ENCODE measurements around the gene GAS2L2. TPM values are rescaled to one million over a fixed set of nuclear protein-coding genes. Genes with fewer than 3 reads are reported as not detected.

Gene GAS2L2
- total RNA-seq, 1 experiment from 2014 or later = not detected

DNA sequence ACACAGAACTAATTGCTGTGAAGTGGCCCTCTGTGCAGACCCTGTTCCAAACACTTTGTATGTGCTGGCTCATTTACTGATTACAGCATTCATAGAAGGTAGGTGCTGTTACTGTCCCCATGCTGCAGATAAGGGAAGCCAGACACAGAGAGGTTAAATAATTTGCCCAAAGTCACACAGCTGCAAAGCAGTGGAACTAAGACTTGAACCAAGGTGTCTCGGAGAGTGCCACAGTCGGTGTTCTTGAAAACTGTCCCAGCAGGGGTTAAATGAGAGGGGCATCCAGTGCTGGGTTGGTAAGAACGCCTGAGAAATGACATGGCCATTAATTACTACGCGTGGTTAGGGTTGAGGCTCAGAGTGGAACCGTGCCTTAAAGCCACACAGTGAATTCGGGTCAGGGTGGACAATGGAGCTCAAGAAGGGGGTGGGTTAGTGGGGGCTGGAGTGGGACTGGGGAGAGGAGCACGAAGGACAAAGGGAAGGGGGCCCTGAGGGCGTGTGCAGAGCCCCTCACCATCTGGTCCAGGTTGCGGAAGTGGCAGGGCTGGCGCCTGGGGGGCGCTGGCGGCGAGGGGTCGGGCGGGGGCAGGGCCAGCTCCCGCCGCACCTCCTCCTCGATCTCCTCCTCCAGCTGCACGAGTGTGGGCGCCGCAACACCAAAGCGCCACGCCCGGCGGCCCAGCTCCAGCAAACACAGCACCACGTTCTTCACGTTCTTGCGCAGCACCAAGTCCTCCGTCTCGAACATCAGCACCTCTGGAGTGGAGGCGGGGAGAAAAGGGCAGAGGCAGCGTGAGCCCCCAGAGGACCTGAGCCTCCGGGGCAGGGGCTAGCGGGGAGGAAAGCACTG is 3.3 kb downstream of the GAS2L2 start:
- H3K4me1 ChIP-seq (ENCODE audit: control insufficient read depth, insufficient read depth, low read length) = peaks cover 13% of the 10 kb centered on the region
- no TSS peak for BruUV-seq (replicated peaks)
- POLR2A ChIA-PET = interaction anchor here (0.6 kb wide), 1 partner anchor 54 kb away, joined by 5 read pairs; no protein-coding TSS in a partner anchor
- peak overlapping the region in 1 of 2 experiments; percentile 1; a peak in 1 of 4 replicates for H3K4me3 ChIP-seq (ENCODE audit: low read depth in 2 of 2, low read length in 2 of 2)
- in situ Hi-C loops (cut with HindIII; ENCODE audit: low pct_unique_long_range_greater_than_20kb, low sequenced_read_pairs) (no loop called here), intact Hi-C loops (cut with micrococcal nuclease; ENCODE audit: unreplicated experiment) (loop anchor here (5.0 kb wide), 2 partner anchors 137 to 192 kb away; no protein-coding TSS in a partner anchor)
- CTCF ChIA-PET = interaction anchor here (0.6 to 2.0 kb wide), 3 partner anchors 22 to 78 kb away, joined by 3 to 6 read pairs (median 3); no protein-coding TSS in a partner anchor
- TF ChIP-seq SIN3A (IDR thresholded peaks at IDR 0.05; ENCODE audit: borderline replicate concordance, insufficient read depth, low read depth, low read length) = no peak
- TF ChIP-seq, protein P1, sequence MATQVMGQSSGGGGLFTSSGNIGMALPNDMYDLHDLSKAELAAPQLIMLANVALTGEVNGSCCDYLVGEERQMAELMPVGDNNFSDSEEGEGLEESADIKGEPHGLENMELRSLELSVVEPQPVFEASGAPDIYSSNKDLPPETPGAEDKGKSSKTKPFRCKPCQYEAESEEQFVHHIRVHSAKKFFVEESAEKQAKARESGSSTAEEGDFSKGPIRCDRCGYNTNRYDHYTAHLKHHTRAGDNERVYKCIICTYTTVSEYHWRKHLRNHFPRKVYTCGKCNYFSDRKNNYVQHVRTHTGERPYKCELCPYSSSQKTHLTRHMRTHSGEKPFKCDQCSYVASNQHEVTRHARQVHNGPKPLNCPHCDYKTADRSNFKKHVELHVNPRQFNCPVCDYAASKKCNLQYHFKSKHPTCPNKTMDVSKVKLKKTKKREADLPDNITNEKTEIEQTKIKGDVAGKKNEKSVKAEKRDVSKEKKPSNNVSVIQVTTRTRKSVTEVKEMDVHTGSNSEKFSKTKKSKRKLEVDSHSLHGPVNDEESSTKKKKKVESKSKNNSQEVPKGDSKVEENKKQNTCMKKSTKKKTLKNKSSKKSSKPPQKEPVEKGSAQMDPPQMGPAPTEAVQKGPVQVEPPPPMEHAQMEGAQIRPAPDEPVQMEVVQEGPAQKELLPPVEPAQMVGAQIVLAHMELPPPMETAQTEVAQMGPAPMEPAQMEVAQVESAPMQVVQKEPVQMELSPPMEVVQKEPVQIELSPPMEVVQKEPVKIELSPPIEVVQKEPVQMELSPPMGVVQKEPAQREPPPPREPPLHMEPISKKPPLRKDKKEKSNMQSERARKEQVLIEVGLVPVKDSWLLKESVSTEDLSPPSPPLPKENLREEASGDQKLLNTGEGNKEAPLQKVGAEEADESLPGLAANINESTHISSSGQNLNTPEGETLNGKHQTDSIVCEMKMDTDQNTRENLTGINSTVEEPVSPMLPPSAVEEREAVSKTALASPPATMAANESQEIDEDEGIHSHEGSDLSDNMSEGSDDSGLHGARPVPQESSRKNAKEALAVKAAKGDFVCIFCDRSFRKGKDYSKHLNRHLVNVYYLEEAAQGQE (IDR thresholded peaks at IDR 0.05; ENCODE audit: insufficient read depth in 1 of 2, low read depth in 2 of 2, low read length in 1 of 2) = no peak
- TF ChIP-seq POLR2AphosphoS5 (IDR thresholded peaks at IDR 0.05; ENCODE audit: low read depth, low read length) = no peak
- no peak for TF ChIP-seq CTCF (IDR thresholded peaks at IDR 0.05)
- no peak for TF ChIP-seq TCF7L2 (IDR thresholded peaks at IDR 0.05; ENCODE audit: low read depth, low read length)
- H3K27me3 ChIP-seq (ENCODE audit: control insufficient read depth, insufficient read depth, low read length) = peaks cover 4% of the 10 kb centered on the region
- no peak for DNase-seq (ENCODE audit: low read depth, low spot score)
- ATAC-seq = no peak
- H3K36me3 ChIP-seq (ENCODE audit: control insufficient read depth, insufficient read depth, low read length) = no peaks in the 10 kb centered on the region
- no peaks in the 10 kb centered on the region for H3K9me3 ChIP-seq (ENCODE audit: control insufficient read depth, insufficient read depth, low read depth, low read length)
- H3K27ac ChIP-seq (ENCODE audit: low read length) = no peak overlapping the region

DNA sequence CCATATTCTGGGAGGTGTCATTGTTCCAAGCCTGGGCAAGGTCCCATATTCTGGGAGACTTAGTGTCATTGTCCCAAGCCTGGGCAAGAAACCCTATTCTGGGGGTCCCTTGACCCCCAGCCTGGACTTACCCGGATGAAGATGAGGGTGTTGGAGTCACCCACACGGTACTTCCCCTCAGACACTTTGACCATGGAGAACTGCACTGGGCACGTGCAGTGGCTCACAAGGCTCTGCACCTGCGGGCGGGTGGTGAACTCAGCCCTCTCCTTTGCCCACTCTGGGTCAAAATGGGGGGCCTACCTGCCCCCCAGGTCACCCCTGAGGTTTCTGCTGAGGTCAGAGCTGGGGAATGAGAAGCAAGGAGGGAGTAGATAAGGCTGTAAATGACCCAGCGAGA is 4.1 kb downstream of the GAS2L2 start:
- DNase-seq (ENCODE audit: low read depth, low spot score) (no peak), ATAC-seq (no peak)
- intact Hi-C loops (cut with micrococcal nuclease; ENCODE audit: unreplicated experiment) (loop anchor here (5.0 kb wide), 2 partner anchors 137 to 192 kb away; no protein-coding TSS in a partner anchor), in situ Hi-C loops (cut with HindIII; ENCODE audit: low pct_unique_long_range_greater_than_20kb, low sequenced_read_pairs) (no loop called here)
- Histone ChIP-seq H3K36me3 (ENCODE audit: control insufficient read depth, insufficient read depth, low read length) (no peaks in the 10 kb centered on the region), H3K4me3 (ENCODE audit: low read depth in 2 of 2, low read length in 2 of 2) (no peak overlapping the region), H3K27ac (ENCODE audit: low read length) (no peak overlapping the region), H3K4me1 (ENCODE audit: control insufficient read depth, insufficient read depth, low read length) (peaks cover 13% of the 10 kb centered on the region), H3K9me3 (ENCODE audit: control insufficient read depth, insufficient read depth, low read depth, low read length) (no peaks in the 10 kb centered on the region), H3K27me3 (ENCODE audit: control insufficient read depth, insufficient read depth, low read length) (peaks cover 4% of the 10 kb centered on the region)
- TF ChIP-seq CTCF (IDR thresholded peaks at IDR 0.05) (no peak), TCF7L2 (IDR thresholded peaks at IDR 0.05; ENCODE audit: low read depth, low read length) (no peak), POLR2AphosphoS5 (IDR thresholded peaks at IDR 0.05; ENCODE audit: low read depth, low read length) (no peak), SIN3A (IDR thresholded peaks at IDR 0.05; ENCODE audit: borderline replicate concordance, insufficient read depth, low read depth, low read length) (no peak)
- TF ChIP-seq, protein P1 (IDR thresholded peaks at IDR 0.05; ENCODE audit: insufficient read depth in 1 of 2, low read depth in 2 of 2, low read length in 1 of 2) = no peak
- CTCF ChIA-PET = interaction anchor here (0.9 kb wide), 1 partner anchor 78 kb away, joined by 3 read pairs; no protein-coding TSS in a partner anchor
- POLR2A ChIA-PET = no interaction called here
- no TSS peak for BruUV-seq (replicated peaks)

All from Panc1 (cell line).